Caco-2 (cell line): ENCODE data around the gene DPYSL4. TPM values are rescaled to one million over a fixed set of nuclear protein-coding genes. Genes with fewer than 3 reads are reported as not detected.

Source experiments
- Bru-seq: library from RNA; stranded (reverse); fragments of 400-500 nt; gene quantifications from one replicate; lab custom pipeline; 2021; lab: Mats Ljungman, UMichigan
- BruChase-seq, 2 experiments: library from RNA; stranded (reverse); fragments of 400-500 nt; gene quantifications; one replicate each; lab custom pipeline; 2021; lab: Mats Ljungman, UMichigan
- BruUV-seq: library from RNA; stranded (reverse); fragments of 400-500 nt; replicated peaks from 2 replicates; lab custom pipeline; 2021; lab: Mats Ljungman, UMichigan
- CTCF ChIA-PET: fragments of 300-600 bp; sonication (Branson Sonifier 250); formaldehyde crosslinking; loops from one replicate; lab custom pipeline; 2022; ENCODE audit warnings: antibody characterized with exemption; lab: Charles Lee
- POLR2A ChIA-PET: fragments of 300-600 bp; sonication (Branson Sonifier 250); formaldehyde crosslinking; loops from one replicate; lab custom pipeline; 2022; ENCODE audit warnings: antibody characterized with exemption; lab: Charles Lee
- DNase-seq, 2 experiments: peaks; one replicate each; pipeline versions ENCODE4 v3.0.0 to v3.0.0-alpha.2; 2020 to 2022
- H3K27me3 ChIP-seq: replicated peaks from 2 replicates; pipeline ENCODE4 v1.6.0; 2011; ENCODE audit warnings: low read length; ENCODE audit not compliant: control insufficient read depth, insufficient read depth
- H3K36me3 ChIP-seq: 2 replicates; pipeline ENCODE4 v1.5.1; 2011; ENCODE audit warnings: low read length; ENCODE audit not compliant: control insufficient read depth, insufficient read depth
- H3K4me1 ChIP-seq: fragments of 250-450 bp; sonication (Bioruptor Pico); 2 replicates; pipeline ENCODE4 v1.5.1; 2020; ENCODE audit warnings: mild to moderate bottlenecking
- H3K4me3 ChIP-seq: 2 replicates; pipeline ENCODE4 v1.5.1; 2011; ENCODE audit warnings: low read depth, mild to moderate bottlenecking, control low read depth, low read length
- H3K9me3 ChIP-seq: fragments of 250-450 bp; sonication (Bioruptor Pico); 2 replicates; pipeline ENCODE4 v1.5.1; 2020; ENCODE audit warnings: mild to moderate bottlenecking, moderate library complexity
- H3K27ac Mint-ChIP-seq: one replicate; pipeline ENCODE4 v1.8.0; 2022; ENCODE audit warnings: mixed read lengths; ENCODE audit not compliant: unreplicated experiment
- H3K27me3 Mint-ChIP-seq: one replicate; pipeline ENCODE4 v1.8.0; 2022; ENCODE audit warnings: mixed read lengths; ENCODE audit not compliant: insufficient read depth, unreplicated experiment
- H3K36me3 Mint-ChIP-seq: one replicate; pipeline ENCODE4 v1.8.0; 2022; ENCODE audit warnings: mild to moderate bottlenecking, mixed read lengths; ENCODE audit not compliant: insufficient read depth, unreplicated experiment
- H3K4me1 Mint-ChIP-seq: one replicate; pipeline ENCODE4 v1.8.0; 2022; ENCODE audit warnings: low read depth, mixed read lengths; ENCODE audit not compliant: unreplicated experiment
- H3K4me3 Mint-ChIP-seq: one replicate; pipeline ENCODE4 v1.8.0; 2022; ENCODE audit warnings: mild to moderate bottlenecking, moderate library complexity, mixed read lengths; ENCODE audit not compliant: unreplicated experiment
- H3K9me3 Mint-ChIP-seq: one replicate; pipeline ENCODE4 v1.8.0; 2022; ENCODE audit warnings: mixed read lengths; ENCODE audit not compliant: unreplicated experiment
- intact Hi-C: fragments of 100-400 bp; cut with micrococcal nuclease; formaldehyde crosslinking; loops from one replicate; pipeline ENCODE4 v1.10.0; 2022; ENCODE audit not compliant: unreplicated experiment
- long read RNA-seq: library from polyadenylated mRNA; stranded (forward); transcript quantifications from one replicate; pipeline ENCODE4 v2.0.0, GENCODE V29; 2022
- total RNA-seq: library from RNA; stranded (reverse); gene quantifications from 2 replicates; pipeline ENCODE4 v1.2.3, GENCODE V29; 2022
- TF ChIP-seq, protein P1 (sequence below), 2 experiments: fragments of 200-600 bp in 1 of 2; IDR thresholded peaks; 1 replicate in 1 of 2; 2 replicates in 1 of 2; pipeline versions ENCODE4 v1.5.1 to v1.8.0; 2011 to 2022; ENCODE audit warnings: antibody characterized with exemption in 1 of 2, control low read depth in 1 of 2, inconsistent platforms in 1 of 2, low read depth in 1 of 2, low read length in 1 of 2, mild to moderate bottlenecking in 1 of 2, moderate library complexity in 1 of 2; ENCODE audit not compliant: insufficient read depth in 1 of 2, severe bottlenecking in 1 of 2, unreplicated experiment in 1 of 2

Gene DPYSL4
- total RNA-seq (0.12 TPM in 1 of 2 replicates, not detected in the other), Bru-seq, nascent RNA (percentile 4 among the genes with signal in this experiment), BruChase-seq, experiment 1, labeled RNA remaining after a 2-hour chase (not detected), BruChase-seq, experiment 2, labeled RNA remaining after a 6-hour chase (percentile 5 among the genes with signal in this experiment)
- long read RNA-seq: 0 reads

DNA sequence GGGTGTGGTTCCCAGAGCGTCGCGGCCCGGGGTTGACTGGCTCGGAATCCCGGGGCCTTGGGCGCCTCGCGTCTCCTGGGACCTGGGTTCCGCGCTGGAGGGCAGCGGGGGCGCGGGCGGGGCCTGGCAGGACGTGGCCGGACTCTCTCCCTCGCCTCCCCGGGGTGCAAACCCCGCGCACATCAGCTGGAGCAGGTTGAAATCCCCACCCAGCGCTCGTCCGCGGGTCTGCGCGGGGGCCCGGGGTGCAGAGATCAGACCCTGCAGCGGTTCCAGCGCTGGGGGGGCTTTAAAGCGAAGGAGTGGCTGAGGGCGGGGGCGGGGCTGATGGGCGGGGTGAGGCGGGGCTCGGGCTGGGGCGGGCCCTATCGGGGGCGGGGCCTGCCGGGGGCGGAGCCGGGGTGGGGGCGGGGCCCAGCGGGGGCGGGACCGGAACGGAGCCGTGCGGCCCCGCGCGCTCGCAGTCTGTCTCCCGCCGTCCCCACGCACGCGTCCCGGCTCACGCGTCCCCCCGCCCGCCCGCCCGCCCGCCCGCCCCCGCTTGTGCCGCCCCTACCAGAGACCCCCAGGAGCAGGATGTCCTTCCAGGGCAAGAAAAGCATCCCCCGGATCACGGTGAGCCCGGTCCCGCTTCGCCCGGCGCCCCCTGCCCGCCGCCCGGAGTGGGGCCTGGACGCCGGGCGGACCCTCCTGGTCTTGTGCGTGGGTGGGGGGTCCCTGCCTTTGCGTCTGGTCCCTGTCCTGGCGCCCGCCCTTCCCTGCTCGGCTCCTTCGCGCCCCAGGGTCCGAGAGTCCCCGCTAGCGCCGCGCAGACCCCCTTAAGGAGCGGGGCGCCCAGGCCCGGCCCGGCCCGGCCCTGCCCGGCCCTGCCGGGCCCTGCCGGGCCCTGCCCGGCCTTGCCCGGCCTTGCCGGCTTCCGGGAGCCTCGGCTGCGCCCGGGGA lies at the start of gene DPYSL4:
Gene DPYSL4, plus strand, starts transcription at position 461 of the 942 bp plus-strand sequence. Its CDS starts 116 bp downstream, at position 577.
- H3K4me3 Mint-ChIP-seq: no peak within 1 kb of the TSS

DNA sequence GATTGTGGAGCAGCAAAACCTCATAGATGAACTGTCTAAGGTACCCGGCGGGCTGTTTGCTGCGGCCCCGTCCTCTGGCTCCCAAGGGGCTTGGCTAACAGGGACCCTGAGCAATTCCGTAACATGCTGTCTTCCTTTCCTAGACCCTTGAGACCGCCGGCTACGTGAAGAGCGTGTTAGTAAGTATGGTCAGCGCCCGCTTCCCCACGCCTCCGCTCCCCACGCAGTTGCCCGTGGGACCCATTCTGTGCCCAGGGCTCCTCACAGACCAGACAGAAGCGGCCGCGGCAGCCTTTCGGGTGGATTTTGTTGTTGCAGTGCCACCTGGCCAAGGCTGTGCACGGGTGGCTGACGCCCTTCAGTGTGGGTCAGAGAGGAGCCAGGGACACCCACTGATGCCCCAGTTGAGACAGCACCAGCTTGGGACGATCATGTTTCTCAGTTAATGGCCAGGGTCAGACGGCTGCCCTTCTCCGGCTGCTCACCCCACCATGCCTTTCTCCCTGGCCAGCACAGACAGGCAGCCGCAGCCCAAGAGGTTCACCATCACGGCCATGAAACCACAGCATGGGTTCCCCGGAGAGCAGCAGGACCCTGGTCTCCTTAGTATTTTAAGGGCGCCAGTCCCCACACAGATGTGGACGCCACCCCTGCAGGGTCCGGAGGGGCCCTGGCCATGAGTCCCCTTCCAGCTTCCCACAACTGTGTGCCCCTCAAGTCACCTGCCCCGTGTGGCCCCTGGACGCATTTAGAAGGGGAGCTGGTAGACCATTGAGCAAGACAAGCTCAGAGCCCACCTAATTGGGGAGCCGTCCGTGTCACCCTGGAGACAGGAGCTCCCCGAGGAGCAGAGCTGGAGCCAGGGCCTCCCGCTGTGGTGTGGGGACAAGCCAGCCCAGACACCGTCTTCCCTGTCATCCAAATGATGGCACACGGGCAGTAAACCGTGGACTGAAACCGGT lies 49.4 kb upstream of the DPYSL4 start:
- no TSS peak for BruUV-seq
- H3K9me3 ChIP-seq: no peaks in the 10 kb centered on the region
- Mint-ChIP-seq H3K4me3 (no peak overlapping the region), H3K4me1 (no peaks in the 10 kb centered on the region), H3K27me3 (peaks cover 3% of the 10 kb centered on the region), H3K9me3 (no peaks in the 10 kb centered on the region), H3K36me3 (no peaks in the 10 kb centered on the region), H3K27ac (no peak overlapping the region)
- ChIA-PET POLR2A (no interaction called here), CTCF (interaction anchor here (0.6 to 0.7 kb wide), 2 partner anchors 71 to 660 kb away, joined by 3 read pairs; partner anchors contain the start of gene JAKMIP3)
- no peaks in the 10 kb centered on the region for H3K36me3 ChIP-seq
- TF ChIP-seq, protein P1, sequence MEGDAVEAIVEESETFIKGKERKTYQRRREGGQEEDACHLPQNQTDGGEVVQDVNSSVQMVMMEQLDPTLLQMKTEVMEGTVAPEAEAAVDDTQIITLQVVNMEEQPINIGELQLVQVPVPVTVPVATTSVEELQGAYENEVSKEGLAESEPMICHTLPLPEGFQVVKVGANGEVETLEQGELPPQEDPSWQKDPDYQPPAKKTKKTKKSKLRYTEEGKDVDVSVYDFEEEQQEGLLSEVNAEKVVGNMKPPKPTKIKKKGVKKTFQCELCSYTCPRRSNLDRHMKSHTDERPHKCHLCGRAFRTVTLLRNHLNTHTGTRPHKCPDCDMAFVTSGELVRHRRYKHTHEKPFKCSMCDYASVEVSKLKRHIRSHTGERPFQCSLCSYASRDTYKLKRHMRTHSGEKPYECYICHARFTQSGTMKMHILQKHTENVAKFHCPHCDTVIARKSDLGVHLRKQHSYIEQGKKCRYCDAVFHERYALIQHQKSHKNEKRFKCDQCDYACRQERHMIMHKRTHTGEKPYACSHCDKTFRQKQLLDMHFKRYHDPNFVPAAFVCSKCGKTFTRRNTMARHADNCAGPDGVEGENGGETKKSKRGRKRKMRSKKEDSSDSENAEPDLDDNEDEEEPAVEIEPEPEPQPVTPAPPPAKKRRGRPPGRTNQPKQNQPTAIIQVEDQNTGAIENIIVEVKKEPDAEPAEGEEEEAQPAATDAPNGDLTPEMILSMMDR (IDR thresholded peaks at IDR 0.05; ENCODE audit: insufficient read depth in 1 of 2, low read depth in 1 of 2, low read length in 1 of 2, severe bottlenecking in 1 of 2, unreplicated experiment in 1 of 2): no peak
- H3K4me1 ChIP-seq: no peaks in the 10 kb centered on the region
- H3K4me3 ChIP-seq: no peak overlapping the region
- DNase-seq: no peak
- H3K27me3 ChIP-seq: no peaks in the 10 kb centered on the region
- intact Hi-C loops: no loop called here

More for the DNA sequence above, at the start of gene DPYSL4:
- Mint-ChIP-seq H3K27ac (no peak within 1 kb of the TSS), H3K27me3 (peaks cover 16% of the 10 kb centered on the region), H3K36me3 (peaks cover 6% of the 10 kb centered on the region), H3K4me1 (no peaks in the 10 kb centered on the region), H3K9me3 (no peaks in the 10 kb centered on the region)
- H3K4me1 ChIP-seq: no peaks in the 10 kb centered on the region
- DNase-seq: no peak
- H3K4me3 ChIP-seq: no peak within 1 kb of the TSS
- no peaks in the 10 kb centered on the region; the same call in 1 of the 2 replicates for H3K27me3 ChIP-seq
- ChIA-PET CTCF (no interaction called here), POLR2A (no interaction called here)
- no peaks in the 10 kb centered on the region for H3K9me3 ChIP-seq
- no TSS peak for BruUV-seq
- intact Hi-C loops: no loop called here
- TF ChIP-seq, protein P1 (IDR thresholded peaks at IDR 0.05; ENCODE audit: insufficient read depth in 1 of 2, low read depth in 1 of 2, low read length in 1 of 2, severe bottlenecking in 1 of 2, unreplicated experiment in 1 of 2): no peak
- H3K36me3 ChIP-seq: no peaks in the 10 kb centered on the region
